ENCODE data around the gene HOXB3.
A peak's percentile ranks its signal among the peaks of the same experiment; 100 is the strongest.

The HOXB3 gene

DNA sequence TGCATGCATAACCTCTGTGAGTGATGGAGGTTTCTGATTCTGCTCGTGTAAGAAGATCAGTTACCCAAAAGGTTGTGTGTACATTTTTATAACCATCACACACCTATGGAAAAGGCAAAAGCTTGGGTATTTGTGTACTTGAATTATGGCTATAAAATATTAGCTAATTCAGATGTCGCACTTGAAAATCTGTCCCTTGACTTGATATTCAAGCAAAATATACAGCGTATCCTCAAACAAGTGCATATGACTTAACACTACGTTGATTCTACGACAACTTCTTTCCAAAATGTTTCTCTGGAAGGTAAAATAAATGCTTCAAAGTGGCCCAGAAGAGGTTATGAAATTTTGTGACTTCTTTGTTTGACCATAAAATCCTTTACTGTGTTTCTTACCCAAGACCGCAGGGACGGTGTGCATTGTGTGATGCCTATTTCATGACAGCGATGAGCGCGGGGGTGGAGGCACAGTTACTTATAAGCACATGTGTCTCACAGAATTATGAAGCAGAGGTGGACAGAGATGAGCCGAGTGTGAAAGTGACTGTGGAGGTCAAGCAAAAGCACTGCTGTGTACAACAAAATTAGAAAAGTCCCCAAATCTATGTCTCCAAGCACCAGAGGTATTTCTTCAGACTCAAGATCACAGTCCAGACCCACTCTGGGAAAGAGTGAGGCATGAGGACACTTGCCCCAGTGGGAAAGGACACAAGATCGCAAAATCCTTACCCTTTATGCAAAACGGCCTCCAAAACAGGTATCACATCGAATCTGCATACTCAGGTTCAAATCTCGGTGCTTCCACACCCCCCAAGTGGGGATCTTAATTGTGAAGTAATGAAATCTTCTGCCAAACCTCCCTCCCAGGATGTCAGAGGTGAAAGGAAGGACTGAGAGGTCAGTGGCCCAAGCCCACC lies 40.2 kb upstream of the HOXB3 start:
- no peak for DNase-seq (ENCODE audit: low read depth in 1 of 2, low spot score in 1 of 2)
- in situ Hi-C loops (cut with HindIII; ENCODE audit: low pct_unique_long_range_greater_than_20kb, low sequenced_read_pairs), result no loop called here

DNA sequence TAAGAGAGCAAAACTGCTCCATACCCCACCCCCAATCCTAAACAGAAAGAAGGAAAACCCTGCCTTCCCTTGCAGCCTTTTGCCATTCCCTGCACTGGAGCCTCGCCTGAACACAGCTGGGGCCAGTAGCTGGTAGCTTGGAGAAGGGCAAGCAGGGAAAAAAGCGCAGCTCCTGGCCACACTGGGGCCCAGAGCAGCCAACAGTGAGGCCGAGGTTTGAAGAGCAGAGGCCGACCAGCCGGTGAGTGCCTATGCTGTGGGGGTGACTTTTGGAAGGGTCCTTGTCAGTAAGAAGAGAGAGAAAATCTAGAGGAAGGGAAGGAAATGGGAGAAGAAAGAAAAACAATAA lies 39.3 kb upstream of the HOXB3 start:
- DNase-seq (ENCODE audit: low read depth in 1 of 2, low spot score in 1 of 2), result no peak
- TF ChIP-seq JUND (IDR thresholded peaks at IDR 0.05; ENCODE audit: low read depth), result no peak
- in situ Hi-C loops (cut with HindIII; ENCODE audit: low pct_unique_long_range_greater_than_20kb, low sequenced_read_pairs), result no loop called here

More for the DNA sequence above, 40.2 kb upstream of the HOXB3 start:
- no peak for TF ChIP-seq JUND (IDR thresholded peaks at IDR 0.05; ENCODE audit: low read depth)

DNA sequence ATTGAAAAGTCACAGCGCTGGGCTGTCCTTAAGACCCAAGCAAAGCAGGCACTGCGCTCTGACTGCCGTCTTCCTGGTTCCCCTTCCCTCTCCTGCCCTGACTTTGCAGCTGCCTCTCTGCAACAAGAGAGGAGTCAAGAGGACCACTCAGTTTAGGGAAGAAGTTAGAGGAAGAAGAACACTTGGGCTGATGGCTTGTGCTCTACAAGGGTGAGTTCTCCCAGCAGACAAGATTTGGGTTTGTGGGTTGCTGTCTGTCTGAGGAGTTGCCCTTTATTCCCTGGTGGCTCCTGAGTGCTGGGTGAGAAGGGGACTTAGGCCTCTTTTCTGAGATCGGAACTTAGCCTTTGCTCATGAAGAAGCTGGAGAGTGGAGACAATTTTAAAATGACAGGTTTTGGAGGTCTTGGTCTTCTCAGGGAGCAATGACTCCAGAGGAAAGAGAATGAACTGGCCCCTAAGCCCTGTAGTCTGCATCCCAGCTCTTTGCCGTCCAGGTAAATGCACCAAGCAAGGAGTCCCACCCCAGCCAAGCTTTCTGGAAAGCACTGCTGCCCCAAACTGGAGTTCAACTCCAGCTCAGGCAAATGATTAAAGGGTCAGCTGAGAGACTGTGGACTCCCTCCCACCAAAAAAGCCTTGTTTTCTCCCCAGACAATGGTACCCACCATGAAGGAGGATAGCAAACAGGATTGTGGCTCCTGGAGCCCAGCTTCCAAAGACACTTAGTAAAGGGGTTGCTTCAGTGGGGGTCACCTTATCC lies 38.8 kb upstream of the HOXB3 start:
- no peak for TF ChIP-seq JUND (IDR thresholded peaks at IDR 0.05; ENCODE audit: low read depth)
- in situ Hi-C loops (cut with HindIII; ENCODE audit: low pct_unique_long_range_greater_than_20kb, low sequenced_read_pairs), result no loop called here
- no peak for DNase-seq (ENCODE audit: low read depth in 1 of 2, low spot score in 1 of 2)

DNA sequence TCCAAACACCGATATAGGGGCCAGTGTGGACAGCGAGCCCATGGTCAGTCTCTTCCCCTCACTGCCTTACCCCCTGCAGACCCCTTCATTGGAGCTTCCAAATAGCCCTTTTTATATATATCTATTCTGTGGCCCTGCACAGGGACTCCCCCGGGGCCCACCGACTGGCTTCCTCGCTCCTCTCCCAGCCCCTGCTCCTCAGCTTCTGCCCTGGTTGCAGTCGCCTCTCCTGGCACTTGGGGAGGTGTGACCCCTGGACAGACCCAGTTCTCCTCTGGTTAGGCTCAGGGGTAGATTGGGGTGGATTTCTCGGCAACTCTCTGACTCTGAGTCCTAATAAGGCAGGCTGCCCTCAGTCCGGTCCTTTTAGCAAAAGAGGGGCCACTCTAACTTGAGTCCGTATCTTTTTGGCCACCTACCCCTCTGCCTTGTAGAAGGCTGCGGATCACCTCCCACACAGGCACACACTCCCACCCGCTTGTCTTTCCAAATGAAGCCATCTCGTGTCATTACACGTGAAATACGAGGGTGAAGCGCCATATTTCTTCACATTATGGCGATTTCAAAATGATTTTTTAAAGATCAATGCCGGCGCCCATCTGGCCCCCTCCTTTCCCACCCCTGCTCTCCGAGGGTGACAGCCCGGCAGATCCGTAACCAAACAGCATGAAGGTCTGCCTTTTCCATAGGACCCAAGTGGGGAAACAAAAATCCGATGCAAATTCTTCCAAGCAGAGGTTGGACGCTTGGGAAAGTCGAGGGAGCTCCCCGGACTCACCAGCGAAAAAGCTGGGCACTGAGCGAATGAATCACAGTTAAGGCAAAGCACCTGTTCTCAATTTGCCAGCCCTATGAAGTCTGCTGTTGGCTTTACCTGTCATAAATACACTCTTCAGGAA lies 37.8 kb upstream of the HOXB3 start:
- no peak for DNase-seq (ENCODE audit: low read depth in 1 of 2, low spot score in 1 of 2)
- in situ Hi-C loops (cut with HindIII; ENCODE audit: low pct_unique_long_range_greater_than_20kb, low sequenced_read_pairs), result no loop called here
- no peak for TF ChIP-seq JUND (IDR thresholded peaks at IDR 0.05; ENCODE audit: low read depth)

DNA sequence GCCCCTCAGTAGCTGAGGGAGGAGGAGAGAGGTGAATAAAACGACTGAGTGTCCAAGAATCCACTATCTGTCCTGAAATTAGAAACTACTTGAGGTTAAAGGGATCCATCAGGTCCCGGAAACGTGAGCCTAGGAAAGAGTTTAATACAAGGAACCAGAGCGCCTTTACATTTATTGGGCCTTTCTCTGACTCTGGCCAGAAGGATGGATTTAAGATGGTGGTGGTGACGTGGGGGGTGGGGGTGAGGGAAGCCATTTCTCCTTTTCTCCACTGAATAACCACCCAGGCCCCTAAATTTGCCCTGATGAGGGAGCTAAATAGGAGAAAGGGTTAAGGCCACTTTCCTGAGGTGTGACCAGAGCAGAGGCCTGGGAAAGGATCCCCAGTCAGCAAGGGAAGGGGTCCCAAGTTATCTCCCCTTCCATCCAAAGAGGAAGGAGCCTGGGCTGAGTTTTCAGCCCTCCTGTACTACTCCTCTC lies 37.1 kb upstream of the HOXB3 start:
- in situ Hi-C loops (cut with HindIII; ENCODE audit: low pct_unique_long_range_greater_than_20kb, low sequenced_read_pairs), result no loop called here
- DNase-seq (ENCODE audit: low read depth in 1 of 2, low spot score in 1 of 2), result no peak
- no peak for TF ChIP-seq JUND (IDR thresholded peaks at IDR 0.05; ENCODE audit: low read depth)

DNA sequence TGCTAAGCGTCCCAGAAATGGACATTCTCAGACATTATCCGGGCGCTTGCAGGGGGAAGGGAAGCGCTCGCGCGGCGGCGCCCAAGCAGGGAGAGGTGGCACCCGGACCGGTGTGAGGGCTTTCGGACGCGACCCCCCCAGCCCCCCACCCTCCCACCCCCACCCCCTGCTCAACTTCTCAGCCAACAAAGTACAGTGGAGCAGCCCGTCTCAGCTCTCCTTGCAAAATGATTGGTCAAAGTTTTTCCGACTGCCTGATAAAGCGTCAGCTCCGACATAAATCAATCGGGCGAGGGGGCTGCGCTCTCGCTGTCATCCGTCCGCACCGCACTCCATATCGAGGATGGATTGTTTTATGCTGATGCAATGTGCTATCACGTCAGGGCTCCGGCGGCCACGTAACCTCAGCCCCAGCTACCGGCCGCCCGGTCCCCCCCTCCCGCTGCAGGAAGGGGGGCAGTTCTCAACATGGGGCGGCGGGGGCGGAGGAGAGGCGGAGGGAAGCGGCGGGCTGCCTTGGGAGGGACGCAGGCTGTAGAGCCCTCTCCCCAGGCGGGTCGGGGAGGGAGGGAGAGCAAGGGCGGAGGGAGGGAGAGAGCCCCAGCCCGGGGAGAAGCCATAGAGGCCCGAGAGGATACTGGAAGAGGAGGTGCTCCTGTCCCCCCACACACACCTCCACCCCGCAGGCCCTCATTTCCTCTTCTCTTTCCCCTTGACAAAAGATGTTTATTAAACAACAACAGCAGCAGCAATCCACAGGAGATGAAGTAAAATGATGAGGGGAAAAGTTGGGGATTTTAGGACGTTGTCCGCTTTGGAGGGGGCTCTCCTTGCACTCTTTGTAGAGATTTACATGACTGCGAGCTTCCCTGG lies 36.4 kb upstream of the HOXB3 start, which contains the start of gene HOXB9:
TSS of gene HOXB9 (minus strand) at position 114 of the 873 bp plus-strand sequence. CDS start at position 25, 89 bp downstream.
- DNase-seq (ENCODE audit: low read depth in 1 of 2, low spot score in 1 of 2), result no peak
- no peak for TF ChIP-seq JUND (IDR thresholded peaks at IDR 0.05; ENCODE audit: low read depth)
- in situ Hi-C loops (cut with HindIII; ENCODE audit: low pct_unique_long_range_greater_than_20kb, low sequenced_read_pairs), result no loop called here

DNA sequence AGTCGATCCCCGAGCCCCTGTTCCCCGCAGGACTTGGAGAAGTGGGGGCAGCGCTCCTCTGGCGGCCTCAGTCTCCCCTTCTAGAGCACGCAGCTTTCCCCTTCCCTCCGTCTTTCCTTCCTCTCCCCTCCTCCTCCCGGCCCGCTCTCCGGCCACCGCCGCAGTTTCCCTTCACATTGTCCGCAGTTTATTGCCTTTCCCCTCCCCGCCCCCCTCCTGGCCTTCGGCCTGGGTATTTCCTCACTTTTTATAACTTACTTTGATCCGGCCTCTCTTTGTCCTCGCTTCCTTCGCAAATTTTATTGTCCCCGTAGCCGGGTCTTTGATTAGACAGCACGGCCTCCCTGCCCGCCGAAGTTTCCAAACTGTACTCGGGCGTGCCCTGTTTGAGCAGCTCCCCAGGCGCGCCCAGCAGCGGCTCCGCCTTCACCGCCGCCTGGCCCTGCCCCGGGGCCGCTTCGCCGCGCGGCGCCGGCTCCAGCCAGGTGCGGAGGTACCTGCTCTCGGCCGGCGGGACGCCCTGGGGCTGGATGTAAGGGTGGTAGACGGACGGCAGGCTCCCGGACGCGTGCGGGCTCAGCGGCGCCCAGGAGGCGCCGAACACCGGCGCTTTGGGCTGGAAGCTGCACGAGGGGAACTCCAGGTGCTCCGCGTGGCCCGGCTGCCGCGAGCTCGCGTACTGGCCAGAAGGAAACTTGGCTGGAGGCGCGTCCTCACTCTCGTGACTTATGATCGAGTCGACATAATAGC lies 35.6 kb upstream of the HOXB3 start:
- no peak for TF ChIP-seq JUND (IDR thresholded peaks at IDR 0.05; ENCODE audit: low read depth)
- in situ Hi-C loops (cut with HindIII; ENCODE audit: low pct_unique_long_range_greater_than_20kb, low sequenced_read_pairs), result no loop called here
- peak; percentile 63 to 92 for DNase-seq (ENCODE audit: low read depth in 1 of 2, low spot score in 1 of 2)

DNA sequence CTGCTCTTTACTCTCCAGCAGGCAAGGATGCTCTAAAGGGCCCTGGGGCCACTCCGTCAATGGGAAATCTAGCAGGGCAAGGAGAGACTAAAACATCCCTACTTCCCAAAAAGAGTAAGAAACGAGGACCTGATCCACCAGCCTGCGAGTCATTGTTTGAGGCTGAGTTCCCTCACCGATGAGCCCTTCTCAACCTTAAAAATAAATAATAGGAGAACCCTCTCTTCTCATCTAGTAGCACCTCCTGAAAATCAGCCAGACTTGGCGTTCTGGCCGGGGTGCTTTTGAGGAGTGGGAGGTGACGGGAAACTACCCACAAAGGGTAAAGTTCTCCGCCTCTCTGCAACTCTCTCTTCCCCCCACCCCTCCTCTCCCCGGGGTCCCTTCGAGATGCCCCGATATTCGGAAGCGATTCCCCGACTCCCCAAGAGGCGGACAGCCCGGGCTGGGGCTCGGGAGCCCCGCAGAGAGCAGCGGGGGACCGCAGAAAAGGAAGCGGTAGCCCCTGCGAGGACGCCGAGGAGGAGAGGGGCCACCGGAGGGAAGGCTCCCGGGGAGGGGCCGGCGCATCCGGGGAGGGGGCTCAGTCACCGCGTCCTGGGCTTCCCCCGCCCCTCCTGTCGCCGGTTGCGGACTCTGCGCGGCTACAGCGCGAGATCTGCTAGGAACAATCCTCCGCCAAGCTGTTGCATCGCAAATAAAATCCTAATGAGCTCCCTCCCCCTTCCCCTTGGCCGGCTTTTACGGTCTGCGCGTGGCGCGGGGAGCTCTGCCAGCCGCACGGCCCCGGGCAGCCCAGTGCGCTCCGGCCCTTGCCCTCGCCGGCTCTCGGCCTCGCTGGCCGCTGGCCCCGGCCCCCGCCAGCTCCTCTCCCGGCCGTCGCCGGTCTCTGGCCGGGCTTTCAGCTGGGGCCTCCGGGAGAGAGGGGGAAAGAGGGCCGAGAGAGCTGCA lies 34.8 kb upstream of the HOXB3 start:
- peak; percentile 28 to 74 for DNase-seq (ENCODE audit: low read depth in 1 of 2, low spot score in 1 of 2)
- in situ Hi-C loops (cut with HindIII; ENCODE audit: low pct_unique_long_range_greater_than_20kb, low sequenced_read_pairs), result no loop called here
- no peak for TF ChIP-seq JUND (IDR thresholded peaks at IDR 0.05; ENCODE audit: low read depth)

DNA sequence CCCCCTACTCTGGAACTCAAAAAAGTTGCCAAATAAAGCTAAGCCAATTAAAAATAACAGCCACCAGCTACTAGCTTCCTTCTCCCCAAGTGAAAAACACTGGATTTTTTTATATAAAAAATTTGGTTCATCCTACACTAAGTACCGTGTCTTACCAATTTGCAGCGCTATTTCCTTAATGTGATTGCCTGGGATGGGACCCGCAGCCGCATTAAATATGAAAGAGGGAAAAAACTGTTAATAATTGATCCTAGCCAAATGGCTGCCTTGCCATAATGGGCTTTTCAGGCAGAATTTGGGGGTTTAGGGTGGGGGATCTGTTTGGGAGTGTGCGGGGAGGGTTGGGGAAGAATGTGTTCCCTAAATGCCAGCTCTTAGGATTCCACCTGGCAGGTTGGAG lies 34.1 kb upstream of the HOXB3 start:
- no peak for DNase-seq (ENCODE audit: low read depth in 1 of 2, low spot score in 1 of 2)
- in situ Hi-C loops (cut with HindIII; ENCODE audit: low pct_unique_long_range_greater_than_20kb, low sequenced_read_pairs), result no loop called here
- no peak for TF ChIP-seq JUND (IDR thresholded peaks at IDR 0.05; ENCODE audit: low read depth)

DNA sequence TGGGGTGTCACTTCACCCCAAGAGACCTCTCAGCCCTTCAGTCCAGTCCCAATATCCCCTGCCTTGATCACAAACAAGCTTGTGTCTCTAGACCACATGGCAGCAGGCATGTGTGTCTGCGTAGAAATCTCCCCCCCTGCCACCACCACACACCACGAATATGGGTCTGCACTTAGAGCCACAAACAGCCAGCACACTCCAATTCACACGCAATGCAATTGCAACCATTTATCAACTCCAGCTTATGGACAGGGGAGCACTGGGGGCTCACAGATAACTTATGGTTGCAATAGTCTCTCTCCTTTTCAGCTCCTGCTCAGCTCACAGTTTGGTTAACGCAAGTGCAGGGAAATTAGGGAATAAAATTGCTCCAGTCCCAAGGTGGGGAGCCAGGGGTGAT lies 33.5 kb upstream of the HOXB3 start:
- TF ChIP-seq JUND (IDR thresholded peaks at IDR 0.05; ENCODE audit: low read depth), result no peak
- in situ Hi-C loops (cut with HindIII; ENCODE audit: low pct_unique_long_range_greater_than_20kb, low sequenced_read_pairs), result no loop called here
- DNase-seq (ENCODE audit: low read depth in 1 of 2, low spot score in 1 of 2), result no peak
